Endothelial cell of hepatic sinusoid (primary cell): ENCODE data around the gene CSNK2A1.
"Not testable (repeated sequence)": the region's sequence is repeated elsewhere in the genome, so short reads cannot be mapped to it uniquely, and the experiment has no call there.

Source experiments
- in situ Hi-C: cut with HindIII; loops from 2 replicates; pipeline ENCODE4 v1.10.0; 2017; ENCODE audit warnings: low sequenced_read_pairs

CSNK2A1 gene

GRCh38 chr20:503048-503737 is 40.4 kb downstream of the CSNK2A1 start:
- in situ Hi-C loops, result no loop called here

- in situ Hi-C loops, result no loop called here
These were observed 45.6 kb downstream of the CSNK2A1 start for GRCh38 chr20:497979-498378.

GRCh38 chr20:496126-496696 is 47.4 kb downstream of the CSNK2A1 start:
- in situ Hi-C loops, result no loop called here

- in situ Hi-C loops, result no loop called here
These were observed 51.4 kb downstream of the CSNK2A1 start for GRCh38 chr20:492159-492558.

- in situ Hi-C loops, result no loop called here
These were observed 55.9 kb downstream of the CSNK2A1 start for GRCh38 chr20:487655-488054.

- in situ Hi-C loops, result no loop called here
These were observed 59.6 kb downstream of the CSNK2A1 start for GRCh38 chr20:483815-484644.

GRCh38 chr20:481167-481566 is 62.4 kb downstream of the CSNK2A1 start:
- in situ Hi-C loops, result no loop called here

- in situ Hi-C loops, result no loop called here
These were observed 63.5 kb downstream of the CSNK2A1 start for GRCh38 chr20:480044-480443.

- in situ Hi-C loops, result no loop called here
These were observed 64.1 kb downstream of the CSNK2A1 start for GRCh38 chr20:479487-479886.

GRCh38 chr20:478949-479429 is 64.6 kb downstream of the CSNK2A1 start:
- in situ Hi-C loops, result no loop called here

- in situ Hi-C loops, result no loop called here
These were observed 65.3 kb downstream of the CSNK2A1 start for GRCh38 chr20:478010-478948.

- in situ Hi-C loops, result not testable (repeated sequence)
These were observed 66.9 kb downstream of the CSNK2A1 start for GRCh38 chr20:476561-477249.

- in situ Hi-C loops, result no loop called here
These were observed 67.9 kb downstream of the CSNK2A1 start for GRCh38 chr20:475463-476357.

- in situ Hi-C loops, result no loop called here
These were observed 69.0 kb downstream of the CSNK2A1 start for GRCh38 chr20:474581-474980.

- in situ Hi-C loops, result no loop called here
These were observed 70.7 kb downstream of the CSNK2A1 start for GRCh38 chr20:472889-473292.

GRCh38 chr20:472137-472846 is 71.3 kb downstream of the CSNK2A1 start:
- in situ Hi-C loops, result no loop called here

GRCh38 chr20:469746-470490 is 73.7 kb downstream of the CSNK2A1 start:
- in situ Hi-C loops, result no loop called here

GRCh38 chr20:467755-468154 is 75.8 kb downstream of the CSNK2A1 start:
- in situ Hi-C loops, result no loop called here
